Activated T-cell treated with anti-CD3 and anti-CD28 coated beads, Interleukin-2, amount 50 U/mL, for 72 hours (primary cell): ENCODE data around the gene CXCR3. TPM values are rescaled to one million over a fixed set of nuclear protein-coding genes. Genes with fewer than 3 reads are reported as not detected.
A peak's percentile ranks its signal among the peaks of the same experiment; 100 is the strongest.
"Not testable (repeated sequence)": the region's sequence is repeated elsewhere in the genome, so short reads cannot be mapped to it uniquely, and the experiment has no call there.

ENCODE experiments used
- ATAC-seq, 2 donors: fragments of 150-1000 bp; cut with Tn5 transposase; replicated peaks in 1 of 2; 2 replicates each; pipeline ENCODE4 v1.10.0; 2021; ENCODE audit warnings: moderate library complexity in 2 of 2, mild to moderate bottlenecking in 1 of 2
- DNase-seq, 2 donors: peaks; one replicate each; pipeline ENCODE4 v3.0.0; 2021 to 2022; ENCODE audit warnings: mixed read lengths in 1 of 2
- H3K27ac Mint-ChIP-seq: one replicate; pipeline ENCODE4 v1.8.0; 2022; ENCODE audit warnings: mild to moderate bottlenecking, moderate library complexity, mixed read lengths
- H3K27me3 Mint-ChIP-seq: one replicate; pipeline ENCODE4 v1.8.0; 2022; ENCODE audit warnings: low read depth, mixed read lengths
- H3K36me3 Mint-ChIP-seq, 2 donors: one replicate each; pipeline ENCODE4 v1.8.0; 2022; ENCODE audit warnings: mixed read lengths in 2 of 2, mild to moderate bottlenecking in 1 of 2; ENCODE audit not compliant: insufficient read depth in 2 of 2
- H3K4me1 Mint-ChIP-seq: one replicate; pipeline ENCODE4 v1.8.0; 2022; ENCODE audit warnings: low read depth, mixed read lengths
- H3K4me3 Mint-ChIP-seq, 2 donors: one replicate each; pipeline ENCODE4 v1.8.0; 2022; ENCODE audit warnings: mild to moderate bottlenecking in 2 of 2, mixed read lengths in 2 of 2, moderate library complexity in 2 of 2
- H3K9me3 Mint-ChIP-seq, 2 donors: one replicate each; pipeline ENCODE4 v1.8.0; 2022; ENCODE audit warnings: mixed read lengths in 2 of 2
- total RNA-seq, 2 donors: library from RNA; stranded (reverse); gene quantifications; one replicate each; pipeline ENCODE4 v1.2.3, GENCODE V29; 2022

CXCR3 gene
- 10 to 100 TPM in 1 of 2 donors, 1 to 10 TPM in 1; 8.8 to 14.6 TPM for total RNA-seq

GRCh38 chrX:71618303-71618721 lies at the start of gene CXCR3:
Gene CXCR3, minus strand, starts transcription at chrX:71618511. Its CDS starts 62 bp downstream, at chrX:71618449.
- peak; percentile 56 to 70 for ATAC-seq
- Mint-ChIP-seq H3K27me3 (no peaks in the 10 kb centered on the region), H3K27ac (peak within 1 kb of the TSS; percentile 96), H3K9me3 (no peaks in the 10 kb centered on the region), H3K36me3 (peaks cover 2 to 6% of the 10 kb centered on the region in 2 donors), H3K4me3 (peak within 1 kb of the TSS; percentile 80 to 90), H3K4me1 (peaks cover 89% of the 10 kb centered on the region)
- DNase-seq = peak; percentile 71 to 87

- DNase-seq = no peak
- Mint-ChIP-seq H3K27me3 (peaks cover 13% of the 10 kb centered on the region), H3K27ac (no peak within 1 kb of the TSS), H3K4me1 (peaks cover 34% of the 10 kb centered on the region), H3K9me3 (no peaks in the 10 kb centered on the region), H3K36me3 (no peaks in the 10 kb centered on the region), H3K4me3 (no peak within 1 kb of the TSS)
- no peak for ATAC-seq
Measured at GRCh38 chrX:71667328-71668247, 49.3 kb upstream of the CXCR3 start, which contains the start of gene LOC101059915. Gene LOC101059915, plus strand, starts transcription at chrX:71667546.

GRCh38 chrX:71666240-71667223 lies 48.2 kb upstream of the CXCR3 start:
- Mint-ChIP-seq H3K27ac (no peak overlapping the region), H3K36me3 (no peaks in the 10 kb centered on the region), H3K9me3 (no peaks in the 10 kb centered on the region), H3K4me3 (no peak overlapping the region), H3K27me3 (peaks cover 9% of the 10 kb centered on the region), H3K4me1 (peaks cover 34% of the 10 kb centered on the region)
- ATAC-seq = no peak
- DNase-seq = no peak

- H3K4me3 Mint-ChIP-seq = no peak overlapping the region
- H3K36me3 Mint-ChIP-seq = no peaks in the 10 kb centered on the region
- DNase-seq = no peak
- peaks cover 15% of the 10 kb centered on the region for H3K27me3 Mint-ChIP-seq
- no peak overlapping the region for H3K27ac Mint-ChIP-seq
- peaks cover 26% of the 10 kb centered on the region for H3K4me1 Mint-ChIP-seq
- H3K9me3 Mint-ChIP-seq = no peaks in the 10 kb centered on the region
- ATAC-seq = no peak
Measured at GRCh38 chrX:71665747-71666146, 47.4 kb upstream of the CXCR3 start.

- Mint-ChIP-seq H3K4me3 (no peak overlapping the region), H3K4me1 (peaks cover 19% of the 10 kb centered on the region), H3K36me3 (no peaks in the 10 kb centered on the region), H3K27me3 (peaks cover 21% of the 10 kb centered on the region), H3K9me3 (no peaks in the 10 kb centered on the region), H3K27ac (no peak overlapping the region)
- ATAC-seq = no peak
- no peak for DNase-seq
Measured at GRCh38 chrX:71664889-71665491, 46.7 kb upstream of the CXCR3 start.

GRCh38 chrX:71664202-71664601 lies 45.9 kb upstream of the CXCR3 start:
- peaks cover 29% of the 10 kb centered on the region for H3K27me3 Mint-ChIP-seq
- not testable (repeated sequence) for H3K27ac Mint-ChIP-seq, H3K36me3 Mint-ChIP-seq, H3K4me3 Mint-ChIP-seq, H3K9me3 Mint-ChIP-seq
- DNase-seq (peak in 1 of 2 donors; percentile 22), ATAC-seq (peak; percentile 54 to 56)
- peaks cover 19% of the 10 kb centered on the region for H3K4me1 Mint-ChIP-seq

- Mint-ChIP-seq H3K4me3 (peak overlapping the region; percentile 81 to 83), H3K4me1 (peaks cover 19% of the 10 kb centered on the region), H3K27me3 (peaks cover 34% of the 10 kb centered on the region)
- not testable (repeated sequence) for H3K36me3 Mint-ChIP-seq, H3K9me3 Mint-ChIP-seq, H3K27ac Mint-ChIP-seq
- DNase-seq = peak; percentile 65 to 75
- ATAC-seq = peak; percentile 71 to 73
Measured at GRCh38 chrX:71663238-71663637, 44.9 kb upstream of the CXCR3 start.

- H3K36me3 Mint-ChIP-seq, H3K27ac Mint-ChIP-seq, H3K9me3 Mint-ChIP-seq: not testable (repeated sequence)
- H3K4me3 Mint-ChIP-seq = peak overlapping the region; percentile 81 to 83
- H3K27me3 Mint-ChIP-seq = peaks cover 40% of the 10 kb centered on the region
- H3K4me1 Mint-ChIP-seq = peaks cover 19% of the 10 kb centered on the region
- DNase-seq = peak in 1 of 2 donors; percentile 28
- ATAC-seq = peak; percentile 37 to 47
Measured at GRCh38 chrX:71662654-71663053, 44.3 kb upstream of the CXCR3 start.

GRCh38 chrX:71661919-71662318 lies 43.6 kb upstream of the CXCR3 start:
- no peak for DNase-seq
- ATAC-seq = no peak
- Mint-ChIP-seq H3K9me3 (no peaks in the 10 kb centered on the region), H3K4me3 (peak overlapping the region in 1 of 2 donors; percentile 81), H3K4me1 (peaks cover 19% of the 10 kb centered on the region), H3K36me3 (no peaks in the 10 kb centered on the region), H3K27me3 (peaks cover 47% of the 10 kb centered on the region), H3K27ac (no peak overlapping the region)

- no peak overlapping the region for H3K4me3 Mint-ChIP-seq
- ATAC-seq = no peak
Measured at GRCh38 chrX:71660562-71661416, 42.5 kb upstream of the CXCR3 start.

GRCh38 chrX:71659959-71660358 lies 41.6 kb upstream of the CXCR3 start:
- ATAC-seq (no peak), DNase-seq (no peak)
- Mint-ChIP-seq H3K27ac (no peak overlapping the region), H3K9me3 (no peaks in the 10 kb centered on the region), H3K27me3 (peaks cover 67% of the 10 kb centered on the region), H3K4me3 (no peak overlapping the region), H3K4me1 (peaks cover 19% of the 10 kb centered on the region), H3K36me3 (peaks cover 0 to 1% of the 10 kb centered on the region in 2 donors)

More at GRCh38 chrX:71660562-71661416, 42.5 kb upstream of the CXCR3 start:
- Mint-ChIP-seq H3K27ac (no peak overlapping the region), H3K9me3 (no peaks in the 10 kb centered on the region), H3K4me1 (peaks cover 19% of the 10 kb centered on the region), H3K36me3 (peaks cover 0 to 1% of the 10 kb centered on the region in 2 donors), H3K27me3 (peaks cover 58% of the 10 kb centered on the region)
- DNase-seq = no peak

GRCh38 chrX:71659342-71659741 lies 41.0 kb upstream of the CXCR3 start:
- Mint-ChIP-seq H3K27ac (no peak overlapping the region), H3K4me3 (no peak overlapping the region), H3K36me3 (peaks cover 0 to 1% of the 10 kb centered on the region in 2 donors), H3K4me1 (peaks cover 19% of the 10 kb centered on the region), H3K9me3 (no peaks in the 10 kb centered on the region), H3K27me3 (peaks cover 73% of the 10 kb centered on the region)
- DNase-seq = no peak
- ATAC-seq = no peak
